Endothelial cell of umbilical vein (primary cell): ENCODE measurements around the gene DPP3. TPM values are rescaled to one million over a fixed set of nuclear protein-coding genes. Genes with fewer than 3 reads are reported as not detected.

ENCODE experiments used
- BruUV-seq: library from RNA; stranded (reverse); fragments of 400-500 nt; replicated peaks from 2 replicates; lab custom pipeline; 2021; lab: Mats Ljungman, UMichigan
- CTCF ChIA-PET: fragments of 300-600, 350-600 bp; sonication (Branson Sonifier 250); formaldehyde crosslinking; loops from one replicate; lab custom pipeline; 2021; ENCODE audit warnings: antibody characterized with exemption, inconsistent platforms; lab: Charles Lee
- POLR2A ChIA-PET: fragments of 300-600, 350-600 bp; sonication (Branson Sonifier 250); formaldehyde crosslinking; loops from one replicate; lab custom pipeline; 2021; ENCODE audit warnings: antibody characterized with exemption, inconsistent platforms; lab: Charles Lee
- DNase-seq: peaks from one replicate; pipeline ENCODE4 v3.0.0-alpha.2; 2011; ENCODE audit warnings: low read depth, low spot score
- FAIRE-seq: peaks from 2 replicates; lab custom pipeline; 2011; peaks lifted over from hg19 to GRCh38; lab: Jason Lieb, UNC
- H2AFZ ChIP-seq: 2 replicates; pipeline ENCODE4 v1.6.0; 2012; ENCODE audit warnings: low read depth, low read length, control low read depth, inconsistent platforms
- H3K27ac ChIP-seq: 2 replicates; pipeline ENCODE4 v1.5.1; 2011; ENCODE audit warnings: low read depth, mild to moderate bottlenecking, control low read depth, low read length, moderate library complexity; ENCODE audit not compliant: insufficient read depth
- H3K27me3 ChIP-seq, 2 experiments: 2 replicates each; pipeline versions ENCODE4 v1.6.0 to v1.6.1; 2011; ENCODE audit warnings: low read length in 2 of 2, mixed read lengths in 1 of 2; ENCODE audit not compliant: control insufficient read depth in 2 of 2, insufficient read depth in 2 of 2
- H3K36me3 ChIP-seq, 2 experiments: 2 replicates in 1 of 2; 3 replicates in 1 of 2; pipeline ENCODE4 v1.5.1; 2011; ENCODE audit warnings: low read length in 2 of 2, mild to moderate bottlenecking in 1 of 2, moderate library complexity in 1 of 2; ENCODE audit not compliant: control insufficient read depth in 2 of 2, insufficient read depth in 2 of 2; ENCODE audit errors: extremely low read depth in 1 of 2
- H3K4me1 ChIP-seq: 3 replicates; pipeline ENCODE4 v1.5.1; 2011; ENCODE audit warnings: mild to moderate bottlenecking, low read length; ENCODE audit not compliant: control insufficient read depth, insufficient read depth; ENCODE audit errors: extremely low read depth
- H3K4me2 ChIP-seq: 2 replicates; pipeline ENCODE4 v1.6.1; 2011; ENCODE audit warnings: low read length, control low read depth, mixed read lengths; ENCODE audit not compliant: insufficient read depth
- H3K4me3 ChIP-seq, 3 experiments: fragments of 200-600 bp in 1 of 3; sonication (generic), shearing (Covaris generic) in 1 of 3; replicated peaks in 1 of 3; 2 replicates each; pipeline ENCODE4 v1.5.1; 2011 to 2016; ENCODE audit warnings: control low read depth in 3 of 3, low read length in 3 of 3, mild to moderate bottlenecking in 2 of 3, inconsistent platforms in 1 of 3, low read depth in 1 of 3, moderate library complexity in 1 of 3; ENCODE audit not compliant: insufficient read depth in 1 of 3
- H3K79me2 ChIP-seq: 2 replicates; pipeline ENCODE4 v1.6.0; 2012; ENCODE audit warnings: low read length, inconsistent platforms; ENCODE audit not compliant: control insufficient read depth, insufficient read depth
- H3K9ac ChIP-seq: replicated peaks from 2 replicates; pipeline ENCODE3; 2011; ENCODE audit warnings: low read length, control low read depth; ENCODE audit not compliant: insufficient read depth; ENCODE audit errors: extremely low read depth
- H3K9me1 ChIP-seq: replicated peaks from 3 replicates; pipeline ENCODE4 v1.6.0; 2011; ENCODE audit warnings: mild to moderate bottlenecking, low read length; ENCODE audit not compliant: control insufficient read depth, insufficient read depth; ENCODE audit errors: extremely low read depth
- H3K9me3 ChIP-seq: replicated peaks from 2 replicates; pipeline ENCODE4 v1.5.1; 2012; ENCODE audit warnings: low read length, inconsistent platforms; ENCODE audit not compliant: control insufficient read depth, insufficient read depth
- H4K20me1 ChIP-seq: replicated peaks from 2 replicates; pipeline ENCODE3; 2011; ENCODE audit warnings: mild to moderate bottlenecking, low read length; ENCODE audit not compliant: control insufficient read depth, insufficient read depth; ENCODE audit errors: extremely low read depth
- EZH2 ChIP-seq: IDR thresholded peaks from 2 replicates; pipeline ENCODE4 v1.6.1; 2012; ENCODE audit warnings: borderline replicate concordance, low read depth, mild to moderate bottlenecking, moderate library complexity, low read length, inconsistent platforms; ENCODE audit not compliant: severe bottlenecking
- FOS ChIP-seq: IDR thresholded peaks from 2 replicates; pipeline ENCODE4 v1.6.1; 2011; ENCODE audit warnings: mild to moderate bottlenecking, low read length, moderate library complexity, borderline replicate concordance; ENCODE audit not compliant: insufficient read depth
- GATA2 ChIP-seq: IDR thresholded peaks from 2 replicates; pipeline ENCODE4 v1.7.0; 2011; ENCODE audit warnings: low read depth, mild to moderate bottlenecking, moderate library complexity, mixed read lengths, low read length; ENCODE audit not compliant: insufficient read length, insufficient read depth
- JUN ChIP-seq: IDR thresholded peaks from 2 replicates; pipeline ENCODE4 v1.6.1; 2011; ENCODE audit warnings: borderline replicate concordance, low read depth; ENCODE audit not compliant: insufficient read length, insufficient read depth
- MAX ChIP-seq: IDR thresholded peaks from 2 replicates; pipeline ENCODE4 v1.6.1; 2011; ENCODE audit not compliant: insufficient read depth, insufficient read length
- MYC ChIP-seq: IDR thresholded peaks from one replicate; pipeline ENCODE4 v1.6.1; 2011; ENCODE audit warnings: mild to moderate bottlenecking, low read depth, low read length
- POLR2A ChIP-seq: IDR thresholded peaks from 2 replicates; pipeline ENCODE4 v1.6.1; 2012; ENCODE audit warnings: low read depth, mild to moderate bottlenecking, control low read depth, low read length
- POLR2AphosphoS5 ChIP-seq: IDR thresholded peaks from 2 replicates; pipeline ENCODE4 v1.6.1; 2012; ENCODE audit warnings: low read depth, mild to moderate bottlenecking, control low read depth, low read length, moderate library complexity; ENCODE audit not compliant: insufficient read depth
- dilution Hi-C: fragments of 300-500 bp; cut with MboI; formaldehyde crosslinking; loops from one replicate; pipeline ENCODE4 v1.15.0; 2019; ENCODE audit warnings: low sequenced_read_pairs; ENCODE audit not compliant: extremely low pct_ligation_motif_present
- intact Hi-C: fragments of 100-400 bp; cut with micrococcal nuclease; formaldehyde crosslinking; loops from one replicate; pipeline ENCODE4 v1.10.0; 2022
- polyA plus RNA-seq, 4 experiments: library from polyadenylated mRNA; depleted of rRNA in 3 of 4; stranded (reverse) in 3 of 4; unstranded in 1 of 4; fragments of >200 nt; gene quantifications; 2 replicates each; pipeline versions ENCODE4 v1.2.1 to v1.2.3, GENCODE V29; 2011 to 2012; ENCODE audit warnings: missing spikeins in 1 of 4
- total RNA-seq: library from RNA; stranded (reverse); gene quantifications from 2 replicates; pipeline ENCODE4 v1.2.3, GENCODE V29; 2021
- TF ChIP-seq, protein P1 (sequence below), 2 donors: IDR thresholded peaks; 1 replicate in 1 of 2; 2 replicates in 1 of 2; pipeline ENCODE4 v1.5.1; 2011; ENCODE audit warnings: low read length in 2 of 2, mild to moderate bottlenecking in 2 of 2, moderate library complexity in 2 of 2, control low read depth in 1 of 2, inconsistent platforms in 1 of 2, low read depth in 1 of 2; ENCODE audit not compliant: insufficient read depth in 1 of 2; ENCODE audit errors: extremely low read depth in 1 of 2

The DPP3 gene
- total and polyA plus RNA-seq, 2 donors (not counting 3 experiments of a cell fraction or from before 2014, with no cell fraction given), result 46.4 to 50.4 TPM

- H3K27me3 ChIP-seq, result peaks cover 5 to 11% of the 10 kb centered on the region in 2 experiments
- ChIA-PET POLR2A (no interaction called here), CTCF (no interaction called here)
Observed at GRCh38 chr11:66450560-66450959, 29.7 kb upstream of the DPP3 start.

More at GRCh38 chr11:66450560-66450959, 29.7 kb upstream of the DPP3 start:
- Histone ChIP-seq H4K20me1 (no peaks in the 10 kb centered on the region), H3K9me3 (no peaks in the 10 kb centered on the region), H2AFZ (no peak overlapping the region), H3K27ac (no peak overlapping the region), H3K36me3 (no peaks in the 10 kb centered on the region), H3K4me1 (no peaks in the 10 kb centered on the region), H3K9me1 (no peaks in the 10 kb centered on the region), H3K4me2 (no peak overlapping the region), H3K79me2 (no peaks in the 10 kb centered on the region), H3K4me3 (no peak overlapping the region), H3K9ac (no peak overlapping the region)
- no peak for DNase-seq
- no peak for TF ChIP-seq EZH2
- TF ChIP-seq GATA2, result no peak
- TF ChIP-seq MAX, result no peak
- no peak for TF ChIP-seq POLR2AphosphoS5
- TF ChIP-seq FOS, result no peak
- TF ChIP-seq, protein P1, sequence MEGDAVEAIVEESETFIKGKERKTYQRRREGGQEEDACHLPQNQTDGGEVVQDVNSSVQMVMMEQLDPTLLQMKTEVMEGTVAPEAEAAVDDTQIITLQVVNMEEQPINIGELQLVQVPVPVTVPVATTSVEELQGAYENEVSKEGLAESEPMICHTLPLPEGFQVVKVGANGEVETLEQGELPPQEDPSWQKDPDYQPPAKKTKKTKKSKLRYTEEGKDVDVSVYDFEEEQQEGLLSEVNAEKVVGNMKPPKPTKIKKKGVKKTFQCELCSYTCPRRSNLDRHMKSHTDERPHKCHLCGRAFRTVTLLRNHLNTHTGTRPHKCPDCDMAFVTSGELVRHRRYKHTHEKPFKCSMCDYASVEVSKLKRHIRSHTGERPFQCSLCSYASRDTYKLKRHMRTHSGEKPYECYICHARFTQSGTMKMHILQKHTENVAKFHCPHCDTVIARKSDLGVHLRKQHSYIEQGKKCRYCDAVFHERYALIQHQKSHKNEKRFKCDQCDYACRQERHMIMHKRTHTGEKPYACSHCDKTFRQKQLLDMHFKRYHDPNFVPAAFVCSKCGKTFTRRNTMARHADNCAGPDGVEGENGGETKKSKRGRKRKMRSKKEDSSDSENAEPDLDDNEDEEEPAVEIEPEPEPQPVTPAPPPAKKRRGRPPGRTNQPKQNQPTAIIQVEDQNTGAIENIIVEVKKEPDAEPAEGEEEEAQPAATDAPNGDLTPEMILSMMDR (IDR thresholded peaks at IDR 0.05; ENCODE audit: extremely low read depth in 1 of 2, insufficient read depth in 1 of 2, low read depth in 1 of 2, low read length in 2 of 2), result no peak
- no peak for TF ChIP-seq MYC
- no peak for TF ChIP-seq POLR2A
- no peak for TF ChIP-seq JUN
- intact Hi-C loops, result no loop called here
- dilution Hi-C loops, result no loop called here
- no TSS peak for BruUV-seq
- no peak for FAIRE-seq
